ENCODE measurements around the gene MEI1. TPM values are rescaled to one million over a fixed set of nuclear protein-coding genes. Genes with fewer than 3 reads are reported as not detected.

The MEI1 gene
- total RNA-seq, 4 donors from 2014 or later: 0.70 to 1.9 TPM; not detected in 2

GRCh38 chr22:41752011-41752970 is 53.0 kb downstream of the MEI1 start:
- Histone ChIP-seq H3K4me1 (no peaks in the 10 kb centered on the region), H3K9me3 (no peaks in the 10 kb centered on the region), H3K36me3 (no peaks in the 10 kb centered on the region), H3K27ac (no peak overlapping the region), H3K4me3 (no peak overlapping the region), H3K27me3 (no peaks in the 10 kb centered on the region)
- no peak for DNase-seq
- intact Hi-C loops (cut with DNase I; ENCODE audit: low total_unique reads): no loop called here
- TF ChIP-seq, protein P1, sequence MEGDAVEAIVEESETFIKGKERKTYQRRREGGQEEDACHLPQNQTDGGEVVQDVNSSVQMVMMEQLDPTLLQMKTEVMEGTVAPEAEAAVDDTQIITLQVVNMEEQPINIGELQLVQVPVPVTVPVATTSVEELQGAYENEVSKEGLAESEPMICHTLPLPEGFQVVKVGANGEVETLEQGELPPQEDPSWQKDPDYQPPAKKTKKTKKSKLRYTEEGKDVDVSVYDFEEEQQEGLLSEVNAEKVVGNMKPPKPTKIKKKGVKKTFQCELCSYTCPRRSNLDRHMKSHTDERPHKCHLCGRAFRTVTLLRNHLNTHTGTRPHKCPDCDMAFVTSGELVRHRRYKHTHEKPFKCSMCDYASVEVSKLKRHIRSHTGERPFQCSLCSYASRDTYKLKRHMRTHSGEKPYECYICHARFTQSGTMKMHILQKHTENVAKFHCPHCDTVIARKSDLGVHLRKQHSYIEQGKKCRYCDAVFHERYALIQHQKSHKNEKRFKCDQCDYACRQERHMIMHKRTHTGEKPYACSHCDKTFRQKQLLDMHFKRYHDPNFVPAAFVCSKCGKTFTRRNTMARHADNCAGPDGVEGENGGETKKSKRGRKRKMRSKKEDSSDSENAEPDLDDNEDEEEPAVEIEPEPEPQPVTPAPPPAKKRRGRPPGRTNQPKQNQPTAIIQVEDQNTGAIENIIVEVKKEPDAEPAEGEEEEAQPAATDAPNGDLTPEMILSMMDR (IDR thresholded peaks at IDR 0.05): no peak
- TF ChIP-seq POLR2A (IDR thresholded peaks at IDR 0.05): no peak

DNA sequence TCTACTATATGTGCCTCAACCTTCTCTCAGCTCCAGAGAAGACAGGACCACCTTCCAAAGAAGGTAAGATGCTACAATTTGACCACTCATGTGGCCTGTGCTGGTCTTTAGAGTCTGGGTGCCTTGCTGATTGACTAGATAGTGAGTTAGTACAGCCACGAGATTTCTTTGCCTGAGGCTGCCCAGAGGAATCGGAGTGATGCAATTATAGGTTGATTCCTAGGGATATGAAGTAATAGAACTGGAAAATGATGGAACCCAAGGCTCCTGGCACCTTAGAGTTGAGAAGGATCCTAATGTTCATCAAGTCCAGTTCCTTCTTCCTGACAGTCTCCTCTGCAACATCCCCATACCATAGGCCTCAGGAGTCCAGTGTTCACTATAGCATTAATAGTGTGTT is 54.7 kb downstream of the MEI1 start:
- H3K36me3 ChIP-seq: no peaks in the 10 kb centered on the region
- TF ChIP-seq, protein P1 (IDR thresholded peaks at IDR 0.05): no peak
- TF ChIP-seq POLR2A (IDR thresholded peaks at IDR 0.05): no peak
- no peak overlapping the region for H3K4me3 ChIP-seq
- no peaks in the 10 kb centered on the region for H3K4me1 ChIP-seq
- H3K9me3 ChIP-seq: no peaks in the 10 kb centered on the region
- no peak overlapping the region for H3K27ac ChIP-seq
- no peak for DNase-seq
- intact Hi-C loops (cut with DNase I; ENCODE audit: low total_unique reads): no loop called here
- no peaks in the 10 kb centered on the region for H3K27me3 ChIP-seq

- Histone ChIP-seq H3K27me3 (no peaks in the 10 kb centered on the region), H3K4me1 (no peaks in the 10 kb centered on the region), H3K36me3 (no peaks in the 10 kb centered on the region), H3K27ac (no peak overlapping the region), H3K4me3 (no peak overlapping the region), H3K9me3 (no peaks in the 10 kb centered on the region)
- intact Hi-C loops (cut with DNase I; ENCODE audit: low total_unique reads): no loop called here
- DNase-seq: no peak
- TF ChIP-seq POLR2A (IDR thresholded peaks at IDR 0.05): no peak
- TF ChIP-seq, protein P1 (IDR thresholded peaks at IDR 0.05): no peak
Observed at GRCh38 chr22:41757502-41757901, 58.2 kb downstream of the MEI1 start.

- H3K4me3 ChIP-seq: no peak overlapping the region
- no peak for DNase-seq
- no peak for TF ChIP-seq POLR2A (IDR thresholded peaks at IDR 0.05)
- TF ChIP-seq, protein P1 (IDR thresholded peaks at IDR 0.05): no peak
- H3K9me3 ChIP-seq: no peaks in the 10 kb centered on the region
- no peaks in the 10 kb centered on the region for H3K4me1 ChIP-seq
- intact Hi-C loops (cut with DNase I; ENCODE audit: low total_unique reads): no loop called here
- H3K27me3 ChIP-seq: no peaks in the 10 kb centered on the region
- no peaks in the 10 kb centered on the region for H3K36me3 ChIP-seq
- no peak overlapping the region for H3K27ac ChIP-seq
Observed at GRCh38 chr22:41758231-41758630, 58.9 kb downstream of the MEI1 start.

DNA sequence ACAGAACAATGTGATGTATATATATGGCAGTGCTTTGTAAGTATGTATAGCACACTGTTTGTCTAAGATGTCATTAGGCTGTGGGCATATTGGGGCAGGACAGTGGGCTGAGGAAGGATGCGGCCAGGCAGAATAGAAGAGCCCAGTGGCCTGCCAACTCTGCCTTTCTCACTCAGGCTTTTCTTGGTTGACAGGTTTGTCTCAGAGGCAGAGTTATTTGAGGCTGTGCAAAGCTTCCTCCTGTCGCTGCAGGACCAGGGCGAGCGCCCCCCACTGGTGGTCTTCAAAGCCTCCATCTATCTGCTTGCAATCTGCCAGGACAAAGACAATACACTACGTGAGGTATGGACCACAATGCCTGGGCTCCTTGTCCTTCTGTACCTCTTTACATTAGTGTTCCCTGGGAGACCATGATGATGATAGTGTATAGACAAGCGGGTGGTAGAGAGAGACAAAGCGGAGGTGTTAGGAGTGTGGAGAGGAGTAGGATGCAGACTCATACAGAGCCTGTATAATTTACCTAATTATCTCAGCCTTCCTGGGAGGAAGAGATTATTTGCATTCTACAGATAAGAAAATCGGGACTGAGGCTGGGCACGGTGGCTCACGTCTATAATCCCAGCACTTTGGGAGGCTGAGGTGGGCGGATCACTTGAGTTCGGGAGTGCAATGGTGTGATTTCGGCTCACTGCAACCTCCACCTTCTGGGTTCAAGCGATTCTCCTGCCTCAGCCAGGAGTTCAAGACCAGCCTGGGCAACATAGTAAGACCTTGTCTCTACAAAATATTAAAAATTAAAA is 63.9 kb downstream of the MEI1 start:
- Histone ChIP-seq H3K4me3 (no peak overlapping the region), H3K27ac (no peak overlapping the region), H3K27me3 (no peaks in the 10 kb centered on the region), H3K4me1 (no peaks in the 10 kb centered on the region), H3K36me3 (no peaks in the 10 kb centered on the region), H3K9me3 (no peaks in the 10 kb centered on the region)
- TF ChIP-seq, protein P1 (IDR thresholded peaks at IDR 0.05): no peak
- TF ChIP-seq POLR2A (IDR thresholded peaks at IDR 0.05): no peak
- intact Hi-C loops (cut with DNase I; ENCODE audit: low total_unique reads): no loop called here
- no peak for DNase-seq
